OCI-LY1 (cell line): ENCODE measurements around the gene PPP4R3A.
"Not testable (repeated sequence)": the region's sequence is repeated elsewhere in the genome, so short reads cannot be mapped to it uniquely, and the experiment has no call there.

Experiments
- H2AFZ ChIP-seq: fragments of 200-600 bp; sonication (generic), shearing (Covaris generic); 2 replicates; pipeline ENCODE4 v1.6.0; 2014; ENCODE audit warnings: antibody characterized with exemption, mild to moderate bottlenecking, low read length
- H3F3A ChIP-seq: fragments of 200-600 bp; sonication (generic), shearing (Covaris generic); 2 replicates; pipeline ENCODE4 v1.6.0; 2014; ENCODE audit warnings: mild to moderate bottlenecking, antibody characterized with exemption, low read length, moderate library complexity; ENCODE audit not compliant: insufficient read depth
- H3K27ac ChIP-seq: fragments of 200-600 bp; sonication (generic); 2 replicates; pipeline ENCODE4 v1.5.1; 2014; ENCODE audit warnings: low read length, mixed run types, mild to moderate bottlenecking, low read depth; ENCODE audit not compliant: poor library complexity, severe bottlenecking
- H3K27me3 ChIP-seq: fragments of 200-600 bp; sonication (generic); 2 replicates; pipeline ENCODE4 v1.6.0; 2014; ENCODE audit warnings: antibody characterized with exemption, mild to moderate bottlenecking, low read length, moderate library complexity; ENCODE audit not compliant: insufficient read depth
- H3K36me3 ChIP-seq: fragments of 200-600 bp; sonication (generic); 2 replicates; pipeline ENCODE4 v1.6.1; 2014; ENCODE audit warnings: mild to moderate bottlenecking, antibody characterized with exemption, low read length, moderate library complexity, mixed read lengths; ENCODE audit not compliant: insufficient read depth
- H3K4me1 ChIP-seq: fragments of 200-600 bp; sonication (generic); 2 replicates; pipeline ENCODE4 v1.5.1; 2014; ENCODE audit warnings: mild to moderate bottlenecking, low read length, moderate library complexity; ENCODE audit not compliant: insufficient read depth, severe bottlenecking
- H3K4me2 ChIP-seq: fragments of 200-600 bp; sonication (generic), shearing (Covaris generic); 2 replicates; pipeline ENCODE4 v1.6.1; 2014; ENCODE audit warnings: low read length
- H3K4me3 ChIP-seq: fragments of 200-600 bp; sonication (generic); 2 replicates; pipeline ENCODE4 v1.5.1; 2014; ENCODE audit warnings: low read length, low read depth, mild to moderate bottlenecking, mixed read lengths; ENCODE audit not compliant: poor library complexity, severe bottlenecking
- H3K79me2 ChIP-seq: fragments of 200-600 bp; shearing (Covaris generic); 2 replicates; pipeline ENCODE4 v1.6.1; 2016; ENCODE audit warnings: mixed run types, low read length, mixed read lengths; ENCODE audit not compliant: insufficient read depth
- H3K9ac ChIP-seq: fragments of 200-600 bp; sonication (generic), shearing (Covaris generic); 2 replicates; pipeline ENCODE4 v1.6.1; 2014; ENCODE audit warnings: mild to moderate bottlenecking, low read length, mixed read lengths
- H3K9me2 ChIP-seq: fragments of 200-600 bp; sonication (generic), shearing (Covaris generic); 2 replicates; pipeline ENCODE4 v1.6.1; 2014; ENCODE audit warnings: low read depth, mild to moderate bottlenecking, low read length, mixed read lengths
- H3K9me3 ChIP-seq: fragments of 200-600 bp; shearing (Covaris generic); 2 replicates; pipeline ENCODE4 v1.6.1; 2014; ENCODE audit warnings: low read length, mixed read lengths
- H4K20me1 ChIP-seq: fragments of 200-600 bp; sonication (generic), shearing (Covaris generic); 2 replicates; pipeline ENCODE4 v1.6.0; 2016; ENCODE audit warnings: mild to moderate bottlenecking, low read length; ENCODE audit not compliant: insufficient read depth
- CTCF ChIP-seq: fragments of 200-600 bp; sonication (generic), shearing (Covaris generic); IDR thresholded peaks from 2 replicates; pipeline ENCODE4 v1.5.1; 2017; ENCODE audit warnings: mild to moderate bottlenecking, antibody characterized with exemption, low read length, moderate library complexity, mixed read lengths
- EZH2 ChIP-seq: fragments of 200-600 bp; sonication (generic), shearing (Covaris generic); IDR thresholded peaks from 2 replicates; pipeline ENCODE4 v1.8.0; 2017; ENCODE audit warnings: borderline replicate concordance, mixed run types, mild to moderate bottlenecking, antibody characterized with exemption, low read length, moderate library complexity, mixed read lengths

The PPP4R3A gene

GRCh38 chr14:91429385-91429784, 80.7 kb downstream of the PPP4R3A start:
- H3K36me3 ChIP-seq: no peaks in the 10 kb centered on the region
- no peaks in the 10 kb centered on the region for H3K79me2 ChIP-seq
- H3K4me2 ChIP-seq: no peak overlapping the region
- H3K4me3 ChIP-seq: no peak overlapping the region
- no peaks in the 10 kb centered on the region for H3K9me2 ChIP-seq
- no peaks in the 10 kb centered on the region for H3F3A ChIP-seq
- TF ChIP-seq CTCF (no peak), EZH2 (no peak)
- no peaks in the 10 kb centered on the region for H4K20me1 ChIP-seq
- H3K4me1 ChIP-seq: peaks cover 12% of the 10 kb centered on the region
- H2AFZ ChIP-seq: no peak overlapping the region
- H3K9me3 ChIP-seq: no peaks in the 10 kb centered on the region
- no peak overlapping the region for H3K9ac ChIP-seq
- no peak overlapping the region for H3K27ac ChIP-seq
- H3K27me3 ChIP-seq: no peaks in the 10 kb centered on the region

GRCh38 chr14:91428931-91429330, 81.2 kb downstream of the PPP4R3A start:
- not testable (repeated sequence) for H3F3A ChIP-seq, H3K9ac ChIP-seq, H4K20me1 ChIP-seq, H3K4me3 ChIP-seq, H3K36me3 ChIP-seq, H3K27ac ChIP-seq, H3K79me2 ChIP-seq, H3K9me3 ChIP-seq, H3K4me2 ChIP-seq, H2AFZ ChIP-seq, H3K27me3 ChIP-seq, H3K9me2 ChIP-seq
- H3K4me1 ChIP-seq: peaks cover 12% of the 10 kb centered on the region

GRCh38 chr14:91425531-91425944, 84.6 kb downstream of the PPP4R3A start:
- H3K4me3 ChIP-seq: peak overlapping the region; percentile 44
- H3K79me2 ChIP-seq, H4K20me1 ChIP-seq, H3K9ac ChIP-seq, H3K36me3 ChIP-seq, H3K9me2 ChIP-seq, H3K9me3 ChIP-seq, H3F3A ChIP-seq, H3K27ac ChIP-seq, H3K27me3 ChIP-seq: not testable (repeated sequence)
- peak overlapping the region; percentile 34; the same call in 1 of the 2 replicates for H3K4me2 ChIP-seq
- 0 out of 2 replicates have a peak overlapping the region, but pooled peaks have one; percentile 63 for H2AFZ ChIP-seq
- H3K4me1 ChIP-seq: peaks cover 12% of the 10 kb centered on the region

- Histone ChIP-seq H2AFZ (no peak overlapping the region), H3K9ac (no peak overlapping the region), H3K79me2 (no peaks in the 10 kb centered on the region), H3K27me3 (no peaks in the 10 kb centered on the region), H3K9me2 (no peaks in the 10 kb centered on the region), H3K36me3 (no peaks in the 10 kb centered on the region), H3K4me3 (no peak overlapping the region), H3K9me3 (no peaks in the 10 kb centered on the region), H4K20me1 (no peaks in the 10 kb centered on the region), H3K27ac (no peak overlapping the region), H3K4me1 (peaks cover 12% of the 10 kb centered on the region), H3F3A (no peaks in the 10 kb centered on the region), H3K4me2 (no peak overlapping the region)
- TF ChIP-seq CTCF (no peak), EZH2 (no peak)
Observed at GRCh38 chr14:91424813-91425530, 85.1 kb downstream of the PPP4R3A start.
